BJ (cell line): ENCODE measurements around the gene CD247. TPM values are rescaled to one million over a fixed set of nuclear protein-coding genes. Genes with fewer than 3 reads are reported as not detected.

Experiments used
- CTCF ChIA-PET: fragments of 350-600 bp; formaldehyde crosslinking; extraction: SDS; loops from one replicate; lab custom pipeline; 2021; ENCODE audit warnings: antibody characterized with exemption, inconsistent platforms; lab: Yijun Ruan, JAX
- POLR2A ChIA-PET: fragments of 300-600 bp; sonication (Branson Sonifier 250); formaldehyde crosslinking; extraction: SDS; loops from one replicate; lab custom pipeline; 2021; ENCODE audit warnings: antibody characterized with exemption; lab: Charles Lee
- DNase-seq: peaks from one replicate; pipeline ENCODE4 v3.0.0-alpha.2; 2011; ENCODE audit warnings: low read depth
- H3K27me3 ChIP-seq: 2 replicates; pipeline ENCODE4 v1.6.0; 2011; ENCODE audit warnings: low read length; ENCODE audit not compliant: control insufficient read depth, insufficient read depth
- H3K36me3 ChIP-seq: 2 replicates; pipeline ENCODE4 v1.5.1; 2011; ENCODE audit warnings: low read length; ENCODE audit not compliant: control insufficient read depth, insufficient read depth
- H3K4me3 ChIP-seq: 2 replicates; pipeline ENCODE4 v1.5.1; 2011; ENCODE audit warnings: low read depth, mild to moderate bottlenecking, control low read depth, low read length
- CTCF ChIP-seq: IDR thresholded peaks from 2 replicates; pipeline ENCODE4 v1.5.1; 2011; ENCODE audit warnings: low read depth, mild to moderate bottlenecking, control low read depth, inconsistent platforms, low read length, moderate library complexity; ENCODE audit not compliant: insufficient read depth
- polyA plus RNA-seq: library from polyadenylated mRNA; depleted of rRNA; stranded (reverse); fragments of >200 nt; gene quantifications from 2 replicates; pipeline ENCODE4 v1.2.3, GENCODE V29; 2011

CD247 gene
- polyA plus RNA-seq, 1 experiment = not detected

GRCh38 chr1:167514288-167514687 is 4.0 kb downstream of the CD247 start:
- Histone ChIP-seq H3K27me3 (peaks cover 3% of the 10 kb centered on the region; the same call in 1 of the 2 replicates), H3K4me3 (no peak overlapping the region), H3K36me3 (no peaks in the 10 kb centered on the region)
- TF ChIP-seq CTCF = no peak
- CTCF ChIA-PET = interaction anchor here (0.8 to 2.3 kb wide), 2 partner anchors 20 to 26 kb away, joined by 3 to 10 read pairs; no protein-coding TSS in a partner anchor
- no peak for DNase-seq
- POLR2A ChIA-PET = no interaction called here

- H3K4me3 ChIP-seq = no peak overlapping the region
- DNase-seq = no peak
- no peaks in the 10 kb centered on the region for H3K36me3 ChIP-seq
- POLR2A ChIA-PET = no interaction called here
- CTCF ChIA-PET = interaction anchor here (2.4 kb wide), 1 partner anchor 22 kb away, joined by 8 read pairs; no protein-coding TSS in a partner anchor
- H3K27me3 ChIP-seq = peaks cover 3% of the 10 kb centered on the region; the same call in 1 of the 2 replicates
- no peak for TF ChIP-seq CTCF
These were observed 6.2 kb downstream of the CD247 start for GRCh38 chr1:167512046-167512654.

GRCh38 chr1:167511374-167511986 is 6.8 kb downstream of the CD247 start:
- no peak for TF ChIP-seq CTCF
- DNase-seq = no peak
- Histone ChIP-seq H3K27me3 (peaks cover 3% of the 10 kb centered on the region; the same call in 1 of the 2 replicates), H3K4me3 (no peak overlapping the region), H3K36me3 (no peaks in the 10 kb centered on the region)
- ChIA-PET POLR2A (no interaction called here), CTCF (interaction anchor here (2.4 kb wide), 1 partner anchor 23 kb away, joined by 8 read pairs; no protein-coding TSS in a partner anchor)

- H3K27me3 ChIP-seq = peaks cover 3% of the 10 kb centered on the region; the same call in 1 of the 2 replicates
These were observed 7.4 kb downstream of the CD247 start for GRCh38 chr1:167510881-167511280.

More at GRCh38 chr1:167510881-167511280, 7.4 kb downstream of the CD247 start:
- POLR2A ChIA-PET = no interaction called here
- CTCF ChIA-PET = interaction anchor here (0.9 to 2.4 kb wide), 2 partner anchors 23 to 759 kb away, joined by 3 to 8 read pairs; no protein-coding TSS in a partner anchor
- DNase-seq = no peak
- no peak for TF ChIP-seq CTCF
- H3K36me3 ChIP-seq = no peaks in the 10 kb centered on the region
- no peak overlapping the region for H3K4me3 ChIP-seq
